ENCODE data around the gene AP1S3. TPM values are rescaled to one million over a fixed set of nuclear protein-coding genes. Genes with fewer than 3 reads are reported as not detected.

The AP1S3 gene
- total RNA-seq, 1 donor from 2014 or later, result 46.3 TPM

GRCh38 chr2:223731503-223731902 is 105.9 kb downstream of the AP1S3 start:
- ATAC-seq (ENCODE audit: low read depth), result no peak
- no peaks in the 10 kb centered on the region for H3K4me1 Mint-ChIP-seq
- H3K36me3 Mint-ChIP-seq (ENCODE audit: low read depth), result no peaks in the 10 kb centered on the region
- CTCF ChIA-PET, result no interaction called here
- H3K4me3 Mint-ChIP-seq, result no peak overlapping the region
- H3K27ac Mint-ChIP-seq, result no peak overlapping the region
- H3K9me3 Mint-ChIP-seq, result no peaks in the 10 kb centered on the region
- intact Hi-C loops (cut with micrococcal nuclease), result no loop called here
- DNase-seq, result no peak
- POLR2A ChIA-PET, result no interaction called here
- H3K27me3 Mint-ChIP-seq, result no peaks in the 10 kb centered on the region
- TF ChIP-seq CTCF (IDR thresholded peaks at IDR 0.05), result no peak

- ChIA-PET POLR2A (no interaction called here), CTCF (no interaction called here)
- no peak overlapping the region for H3K27ac Mint-ChIP-seq
- TF ChIP-seq CTCF (IDR thresholded peaks at IDR 0.05), result no peak
- H3K9me3 Mint-ChIP-seq, result no peaks in the 10 kb centered on the region
- H3K4me1 Mint-ChIP-seq, result no peaks in the 10 kb centered on the region
- no peaks in the 10 kb centered on the region for H3K36me3 Mint-ChIP-seq (ENCODE audit: low read depth)
- no peak overlapping the region for H3K4me3 Mint-ChIP-seq
- DNase-seq (no peak), ATAC-seq (ENCODE audit: low read depth) (no peak)
- intact Hi-C loops (cut with micrococcal nuclease), result loop anchor here (5.0 kb wide), 1 partner anchor 228 kb away; the partner anchor contains the start of gene MRPL44
- no peaks in the 10 kb centered on the region for H3K27me3 Mint-ChIP-seq
Observed at GRCh38 chr2:223729781-223730180, 107.6 kb downstream of the AP1S3 start.

- no peak for DNase-seq
- H3K4me1 Mint-ChIP-seq, result no peaks in the 10 kb centered on the region
- H3K9me3 Mint-ChIP-seq, result no peaks in the 10 kb centered on the region
- intact Hi-C loops (cut with micrococcal nuclease), result loop anchor here (1.0 to 5.0 kb wide), 5 partner anchors 71 to 557 kb away; partner anchors contain the start of genes AP1S3 and MRPL44
- CTCF ChIA-PET, result interaction anchor here (0.7 to 3.3 kb wide), 5 partner anchors 70 to 557 kb away, joined by 3 to 13 read pairs (median 7); no protein-coding TSS in a partner anchor
- no peak overlapping the region for H3K4me3 Mint-ChIP-seq
- no peak overlapping the region for H3K27ac Mint-ChIP-seq
- no peaks in the 10 kb centered on the region for H3K27me3 Mint-ChIP-seq
- ATAC-seq (ENCODE audit: low read depth), result peak; percentile 65
- H3K36me3 Mint-ChIP-seq (ENCODE audit: low read depth), result no peaks in the 10 kb centered on the region
- peak; percentile 20 for TF ChIP-seq CTCF (IDR thresholded peaks at IDR 0.05)
- POLR2A ChIA-PET, result no interaction called here
Observed at GRCh38 chr2:223727562-223727961, 109.8 kb downstream of the AP1S3 start.

GRCh38 chr2:223725986-223726970 is 111.1 kb downstream of the AP1S3 start:
- ChIA-PET POLR2A (no interaction called here), CTCF (interaction anchor here (1.5 to 3.3 kb wide), 3 partner anchors 72 to 558 kb away, joined by 7 to 13 read pairs (median 9); no protein-coding TSS in a partner anchor)
- intact Hi-C loops (cut with micrococcal nuclease), result loop anchor here (5.0 kb wide), 1 partner anchor 231 kb away; the partner anchor contains the start of gene MRPL44
- no peak for ATAC-seq (ENCODE audit: low read depth)
- TF ChIP-seq CTCF (IDR thresholded peaks at IDR 0.05), result no peak
- no peak for DNase-seq
- no peaks in the 10 kb centered on the region for H3K36me3 Mint-ChIP-seq (ENCODE audit: low read depth)
- H3K4me3 Mint-ChIP-seq, result no peak overlapping the region
- H3K27me3 Mint-ChIP-seq, result no peaks in the 10 kb centered on the region
- no peaks in the 10 kb centered on the region for H3K9me3 Mint-ChIP-seq
- H3K4me1 Mint-ChIP-seq, result no peaks in the 10 kb centered on the region
- H3K27ac Mint-ChIP-seq, result no peak overlapping the region

- POLR2A ChIA-PET, result no interaction called here
- H3K27me3 Mint-ChIP-seq, result no peaks in the 10 kb centered on the region
- H3K36me3 Mint-ChIP-seq (ENCODE audit: low read depth), result no peaks in the 10 kb centered on the region
- CTCF ChIA-PET, result no interaction called here
- no peaks in the 10 kb centered on the region for H3K9me3 Mint-ChIP-seq
- ATAC-seq (ENCODE audit: low read depth) (no peak), DNase-seq (no peak)
- TF ChIP-seq CTCF (IDR thresholded peaks at IDR 0.05), result no peak
- H3K27ac Mint-ChIP-seq, result no peak overlapping the region
- intact Hi-C loops (cut with micrococcal nuclease), result loop anchor here (5.0 kb wide), 1 partner anchor 232 kb away; the partner anchor contains the start of gene MRPL44
- no peaks in the 10 kb centered on the region for H3K4me1 Mint-ChIP-seq
- H3K4me3 Mint-ChIP-seq, result no peak overlapping the region
Observed at GRCh38 chr2:223725494-223725893, 111.9 kb downstream of the AP1S3 start.

Measured in activated B cell treated with CpG ODN at 0.5 μM for 24 hours (primary cell).